Astrocyte (in vitro differentiated cells and primary cell): ENCODE results near the gene RAB36. TPM values are rescaled to one million over a fixed set of nuclear protein-coding genes. Genes with fewer than 3 reads are reported as not detected.
A peak's percentile ranks its signal among the peaks of the same experiment; 100 is the strongest.

Source experiments
- DNase-seq: peaks from one replicate; pipeline ENCODE4 v3.0.0-alpha.2; 2010; ENCODE audit warnings: low read depth
- FAIRE-seq: peaks from 2 replicates; lab custom pipeline; 2011; peaks lifted over from hg19 to GRCh38; lab: Jason Lieb, UNC
- H2AFZ ChIP-seq: 2 replicates; pipeline ENCODE4 v1.6.0; 2012; ENCODE audit warnings: low read depth, low read length, inconsistent platforms
- H3K27ac ChIP-seq: 2 replicates; pipeline ENCODE4 v1.5.1; 2011; ENCODE audit warnings: low read depth, low read length, inconsistent platforms
- H3K27me3 ChIP-seq: 2 replicates; pipeline ENCODE4 v1.6.0; 2011; ENCODE audit warnings: low read length, inconsistent platforms; ENCODE audit not compliant: insufficient read depth
- H3K36me3 ChIP-seq: 2 replicates; pipeline ENCODE4 v1.5.1; 2011; ENCODE audit warnings: low read length, inconsistent platforms; ENCODE audit not compliant: insufficient read depth
- H3K4me1 ChIP-seq: 2 replicates; pipeline ENCODE4 v1.5.1; 2011; ENCODE audit warnings: low read length, inconsistent platforms; ENCODE audit not compliant: insufficient read depth
- H3K4me2 ChIP-seq: 2 replicates; pipeline ENCODE4 v1.6.0; 2012; ENCODE audit warnings: low read length, inconsistent platforms
- H3K4me3 ChIP-seq: 2 replicates; pipeline ENCODE4 v1.5.1; 2011; ENCODE audit warnings: low read depth, mild to moderate bottlenecking, low read length, inconsistent platforms; ENCODE audit not compliant: insufficient read depth
- H3K79me2 ChIP-seq: 2 replicates; pipeline ENCODE4 v1.6.0; 2012; ENCODE audit warnings: mild to moderate bottlenecking, low read length, inconsistent platforms; ENCODE audit not compliant: insufficient read depth
- H3K9ac ChIP-seq: 2 replicates; pipeline ENCODE4 v1.6.0; 2012; ENCODE audit warnings: mild to moderate bottlenecking, low read length, inconsistent platforms
- H3K9me3 ChIP-seq: 2 replicates; pipeline ENCODE4 v1.5.1; 2012; ENCODE audit warnings: low read depth, mild to moderate bottlenecking, low read length, inconsistent platforms; ENCODE audit not compliant: insufficient read depth
- H4K20me1 ChIP-seq: 2 replicates; pipeline ENCODE4 v1.6.0; 2012; ENCODE audit warnings: low read length, inconsistent platforms; ENCODE audit not compliant: insufficient read depth
- H3K27ac Mint-ChIP-seq: one replicate; pipeline ENCODE4 v1.8.0; 2021; ENCODE audit warnings: mild to moderate bottlenecking, mixed read lengths; ENCODE audit not compliant: unreplicated experiment
- H3K27me3 Mint-ChIP-seq: one replicate; pipeline ENCODE4 v1.8.0; 2021; ENCODE audit warnings: low read depth, mixed read lengths; ENCODE audit not compliant: unreplicated experiment
- H3K36me3 Mint-ChIP-seq: one replicate; pipeline ENCODE4 v1.8.0; 2021; ENCODE audit warnings: low read depth, mixed read lengths; ENCODE audit not compliant: unreplicated experiment
- H3K4me1 Mint-ChIP-seq: one replicate; pipeline ENCODE4 v1.8.0; 2021; ENCODE audit warnings: low read depth, mixed read lengths; ENCODE audit not compliant: unreplicated experiment
- H3K4me3 Mint-ChIP-seq: one replicate; pipeline ENCODE4 v1.8.0; 2021; ENCODE audit warnings: mild to moderate bottlenecking, moderate library complexity, mixed read lengths; ENCODE audit not compliant: unreplicated experiment
- H3K9me3 Mint-ChIP-seq: one replicate; pipeline ENCODE4 v1.8.0; 2021; ENCODE audit warnings: mild to moderate bottlenecking, mixed read lengths; ENCODE audit not compliant: unreplicated experiment
- EZH2 ChIP-seq: IDR thresholded peaks from 2 replicates; pipeline ENCODE4 v1.6.1; 2012; ENCODE audit warnings: mild to moderate bottlenecking, low read length, inconsistent platforms; ENCODE audit not compliant: insufficient read depth
- total RNA-seq: library from RNA; stranded (reverse); gene quantifications from 2 replicates; pipeline ENCODE4 v1.2.1, GENCODE V29; 2021
- TF ChIP-seq, protein P1 (sequence below): IDR thresholded peaks from 2 replicates; pipeline ENCODE4 v1.5.1; 2011; ENCODE audit warnings: low read depth, mild to moderate bottlenecking, inconsistent platforms, low read length, moderate library complexity; ENCODE audit not compliant: insufficient read depth

Gene RAB36
- total RNA-seq, 1 donor from 2014 or later: 5.2 TPM

- Histone ChIP-seq H3K27ac (no peak overlapping the region), H3K4me1 (no peaks in the 10 kb centered on the region), H2AFZ (no peak overlapping the region), H3K9me3 (no peaks in the 10 kb centered on the region), H3K4me2 (no peak overlapping the region), H3K36me3 (no peaks in the 10 kb centered on the region), H3K4me3 (no peak overlapping the region), H3K27me3 (no peaks in the 10 kb centered on the region), H3K9ac (no peak overlapping the region), H3K79me2 (no peaks in the 10 kb centered on the region), H4K20me1 (no peaks in the 10 kb centered on the region)
- DNase-seq (no peak), FAIRE-seq (no peak)
- Mint-ChIP-seq H3K36me3 (no peaks in the 10 kb centered on the region), H3K27ac (peak overlapping the region; percentile 53), H3K4me3 (no peak overlapping the region), H3K9me3 (no peaks in the 10 kb centered on the region), H3K4me1 (no peaks in the 10 kb centered on the region), H3K27me3 (peaks cover 61% of the 10 kb centered on the region)
- no peak for TF ChIP-seq EZH2
- TF ChIP-seq, protein P1, sequence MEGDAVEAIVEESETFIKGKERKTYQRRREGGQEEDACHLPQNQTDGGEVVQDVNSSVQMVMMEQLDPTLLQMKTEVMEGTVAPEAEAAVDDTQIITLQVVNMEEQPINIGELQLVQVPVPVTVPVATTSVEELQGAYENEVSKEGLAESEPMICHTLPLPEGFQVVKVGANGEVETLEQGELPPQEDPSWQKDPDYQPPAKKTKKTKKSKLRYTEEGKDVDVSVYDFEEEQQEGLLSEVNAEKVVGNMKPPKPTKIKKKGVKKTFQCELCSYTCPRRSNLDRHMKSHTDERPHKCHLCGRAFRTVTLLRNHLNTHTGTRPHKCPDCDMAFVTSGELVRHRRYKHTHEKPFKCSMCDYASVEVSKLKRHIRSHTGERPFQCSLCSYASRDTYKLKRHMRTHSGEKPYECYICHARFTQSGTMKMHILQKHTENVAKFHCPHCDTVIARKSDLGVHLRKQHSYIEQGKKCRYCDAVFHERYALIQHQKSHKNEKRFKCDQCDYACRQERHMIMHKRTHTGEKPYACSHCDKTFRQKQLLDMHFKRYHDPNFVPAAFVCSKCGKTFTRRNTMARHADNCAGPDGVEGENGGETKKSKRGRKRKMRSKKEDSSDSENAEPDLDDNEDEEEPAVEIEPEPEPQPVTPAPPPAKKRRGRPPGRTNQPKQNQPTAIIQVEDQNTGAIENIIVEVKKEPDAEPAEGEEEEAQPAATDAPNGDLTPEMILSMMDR: no peak
Measured at GRCh38 chr22:23120415-23120899, 24.8 kb upstream of the RAB36 start.

DNA sequence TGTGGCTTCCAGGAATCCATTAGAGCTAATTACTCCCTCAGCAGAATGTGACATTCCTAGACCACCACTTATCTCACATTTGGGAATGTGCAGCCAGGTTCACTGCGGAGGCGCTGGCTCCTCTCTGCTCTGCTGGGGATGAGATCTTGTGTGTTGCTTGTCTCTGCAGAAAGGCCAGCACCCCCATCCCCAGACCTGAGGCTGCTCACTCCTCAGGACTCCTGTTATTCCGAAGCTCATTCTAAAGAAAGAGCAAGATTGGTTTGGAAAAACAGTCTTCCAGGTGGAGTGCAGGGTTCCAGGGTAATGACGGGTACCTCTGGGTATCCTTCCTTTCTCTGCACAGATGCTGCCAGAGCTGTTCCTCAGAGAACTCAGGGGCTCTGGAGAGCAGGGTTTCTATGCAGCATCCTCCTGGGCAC, 24.3 kb upstream of the RAB36 start:
- Histone ChIP-seq H3K36me3 (no peaks in the 10 kb centered on the region), H3K27me3 (no peaks in the 10 kb centered on the region), H2AFZ (no peak overlapping the region), H3K27ac (no peak overlapping the region), H3K9ac (no peak overlapping the region), H3K9me3 (no peaks in the 10 kb centered on the region), H3K4me3 (no peak overlapping the region), H4K20me1 (no peaks in the 10 kb centered on the region), H3K4me1 (no peaks in the 10 kb centered on the region), H3K4me2 (no peak overlapping the region), H3K79me2 (no peaks in the 10 kb centered on the region)
- H3K9me3 Mint-ChIP-seq: no peaks in the 10 kb centered on the region
- FAIRE-seq: no peak
- DNase-seq: no peak
- H3K27me3 Mint-ChIP-seq: peaks cover 61% of the 10 kb centered on the region
- H3K27ac Mint-ChIP-seq: peak overlapping the region; percentile 53
- no peaks in the 10 kb centered on the region for H3K36me3 Mint-ChIP-seq
- H3K4me1 Mint-ChIP-seq: no peaks in the 10 kb centered on the region
- no peak for TF ChIP-seq EZH2
- TF ChIP-seq, protein P1: no peak
- no peak overlapping the region for H3K4me3 Mint-ChIP-seq

GRCh38 chr22:23121424-23121823, 23.9 kb upstream of the RAB36 start:
- no peaks in the 10 kb centered on the region for H3K9me3 ChIP-seq
- no peaks in the 10 kb centered on the region for H3K36me3 Mint-ChIP-seq
- H3K4me1 Mint-ChIP-seq: no peaks in the 10 kb centered on the region
- H2AFZ ChIP-seq: no peak overlapping the region
- no peak overlapping the region for H3K4me3 ChIP-seq
- no peaks in the 10 kb centered on the region for H3K79me2 ChIP-seq
- DNase-seq (no peak), FAIRE-seq (no peak)
- no peak overlapping the region for H3K9ac ChIP-seq
- H3K4me1 ChIP-seq: no peaks in the 10 kb centered on the region
- no peak overlapping the region for H3K4me3 Mint-ChIP-seq
- no peak for TF ChIP-seq EZH2
- TF ChIP-seq, protein P1: no peak
- H3K27ac Mint-ChIP-seq: no peak overlapping the region
- H3K27me3 Mint-ChIP-seq: peaks cover 64% of the 10 kb centered on the region
- no peak overlapping the region for H3K4me2 ChIP-seq
- no peaks in the 10 kb centered on the region for H4K20me1 ChIP-seq
- no peaks in the 10 kb centered on the region for H3K9me3 Mint-ChIP-seq
- no peaks in the 10 kb centered on the region for H3K36me3 ChIP-seq
- no peak overlapping the region for H3K27ac ChIP-seq
- no peaks in the 10 kb centered on the region for H3K27me3 ChIP-seq
